Esophagus muscularis mucosa (tissue), 3 donors: ENCODE data around the gene PPP6R2.

Experiments
- CTCF ChIP-seq, 3 experiments: fragments of 200-600 bp in 2 of 3; fragments of 450-650 bp in 1 of 3; sonication (generic) in 2 of 3; IDR thresholded peaks; one replicate each; pipeline ENCODE4 v1.5.1; 2017 to 2019; ENCODE audit warnings: antibody characterized with exemption in 3 of 3, mild to moderate bottlenecking in 2 of 3, moderate library complexity in 1 of 3
- POLR2A ChIP-seq: fragments of 450-650 bp; IDR thresholded peaks from one replicate; pipeline ENCODE4 v1.6.1; 2017; ENCODE audit warnings: antibody characterized with exemption, moderate library complexity, mild to moderate bottlenecking, low read depth
- POLR2AphosphoS5 ChIP-seq, 2 donors: sonication (generic); formaldehyde crosslinking; IDR thresholded peaks; one replicate each; pipeline ENCODE4 v1.6.1; 2017; ENCODE audit warnings: antibody characterized with exemption in 2 of 2

- TF ChIP-seq CTCF (IDR thresholded peaks at IDR 0.05) (no peak), POLR2A (no peak), POLR2AphosphoS5 (IDR thresholded peaks at IDR 0.05) (no peak)
These were observed 13.9 kb upstream of the PPP6R2 start for GRCh38 chr22:50329236-50329635.
